Stimulated activated CD4-positive, alpha-beta T cell treated with anti-CD3 and anti-CD28 coated beads, Interleukin-4, amount 100 ng/mL, for 4 hours (primary cell): ENCODE results near the gene HIKESHI.
"Not testable (repeated sequence)": the region's sequence is repeated elsewhere in the genome, so short reads cannot be mapped to it uniquely, and the experiment has no call there.

ENCODE experiments used
- DNase-seq, 2 experiments: peaks; one replicate each; pipeline ENCODE4 v3.0.0-alpha.2; 2020

Gene HIKESHI

GRCh38 chr11:86294026-86294425 is 8.0 kb upstream of the HIKESHI start:
- no peak for DNase-seq

GRCh38 chr11:86301742-86302091 is 323 bp upstream of the HIKESHI start:
- no peak for DNase-seq

- no peak for DNase-seq
These were observed 1.2 kb downstream of the HIKESHI start for GRCh38 chr11:86303257-86303656.

- DNase-seq: not testable (repeated sequence)
These were observed 6.7 kb downstream of the HIKESHI start for GRCh38 chr11:86308710-86309109.

- no peak for DNase-seq
These were observed 11.8 kb downstream of the HIKESHI start for GRCh38 chr11:86313793-86314192.

- DNase-seq: no peak
These were observed 12.6 kb downstream of the HIKESHI start for GRCh38 chr11:86314636-86315035.

- DNase-seq: no peak
These were observed 33.2 kb downstream of the HIKESHI start for GRCh38 chr11:86335131-86335767.

GRCh38 chr11:86337227-86337626 is 35.2 kb downstream of the HIKESHI start:
- no peak for DNase-seq

- no peak for DNase-seq
These were observed 39.3 kb downstream of the HIKESHI start for GRCh38 chr11:86341382-86341781.

GRCh38 chr11:86346513-86346912 is 44.5 kb downstream of the HIKESHI start:
- no peak for DNase-seq

- no peak for DNase-seq
These were observed 53.2 kb downstream of the HIKESHI start for GRCh38 chr11:86355256-86355655.

- DNase-seq: not testable (repeated sequence)
These were observed 55.4 kb downstream of the HIKESHI start for GRCh38 chr11:86357412-86357811.

GRCh38 chr11:86358720-86359119 is 56.7 kb downstream of the HIKESHI start:
- no peak for DNase-seq

- no peak for DNase-seq
These were observed 58.8 kb downstream of the HIKESHI start for GRCh38 chr11:86360775-86361395.

- DNase-seq: no peak
These were observed 61.4 kb downstream of the HIKESHI start for GRCh38 chr11:86363424-86363823.

- no peak for DNase-seq
These were observed 63.5 kb downstream of the HIKESHI start for GRCh38 chr11:86365546-86365945.

- DNase-seq: no peak
These were observed 67.6 kb downstream of the HIKESHI start for GRCh38 chr11:86369668-86370067.

- DNase-seq: no peak
These were observed 68.1 kb downstream of the HIKESHI start for GRCh38 chr11:86370171-86370570.

GRCh38 chr11:86370922-86371594 is 69.0 kb downstream of the HIKESHI start:
- no peak for DNase-seq

GRCh38 chr11:86372041-86372440 is 70.0 kb downstream of the HIKESHI start:
- no peak for DNase-seq

GRCh38 chr11:86372586-86372985 is 70.5 kb downstream of the HIKESHI start:
- DNase-seq: no peak

- DNase-seq: no peak
These were observed 72.0 kb downstream of the HIKESHI start for GRCh38 chr11:86374069-86374468.

- DNase-seq: no peak
These were observed 72.5 kb downstream of the HIKESHI start, which contains the start of gene CCDC81 for GRCh38 chr11:86374586-86374985. TSS of gene CCDC81 (plus strand) at chr11:86374887. CDS start at chr11:86375164, 277 bp downstream.

- no peak for DNase-seq
These were observed 75.9 kb downstream of the HIKESHI start for GRCh38 chr11:86377972-86378371.
